Heart right ventricle (tissue), 16 donors: ENCODE measurements around the gene ADGRA1. TPM values are rescaled to one million over a fixed set of nuclear protein-coding genes. Genes with fewer than 3 reads are reported as not detected.

Source experiments
- ATAC-seq, 8 donors: fragments of 200-7000 bp; cut with Tn5 transposase; one replicate each; pipeline ENCODE4 v1.9.1; 2020; ENCODE audit warnings: mild to moderate bottlenecking in 8 of 8, moderate library complexity in 8 of 8, moderate number of reproducible peaks in 1 of 8
- DNase-seq, 2 donors: peaks; one replicate each; pipeline ENCODE4 v3.0.0-alpha.2; 2020
- H3K27ac ChIP-seq, 10 donors: fragments of 200-600 bp; sonication (generic) in 2 of 10; one replicate each; pipeline versions ENCODE4 v1.5.0 to v1.8.0; 2020 to 2022; ENCODE audit warnings: mild to moderate bottlenecking in 3 of 10
- H3K27me3 ChIP-seq, 7 donors: fragments of 200-600 bp; one replicate each; pipeline ENCODE4 v1.8.0; 2021 to 2022; ENCODE audit warnings: mild to moderate bottlenecking in 2 of 7
- H3K36me3 ChIP-seq, 9 donors: fragments of 200-600 bp; sonication (generic) in 1 of 9; one replicate each; pipeline versions ENCODE4 v1.5.0 to v1.8.0; 2020 to 2022; ENCODE audit warnings: mild to moderate bottlenecking in 2 of 9
- H3K4me1 ChIP-seq, 9 donors: fragments of 200-600 bp; sonication (generic) in 1 of 9; one replicate each; pipeline versions ENCODE4 v1.5.0 to v1.8.0; 2020 to 2022; ENCODE audit warnings: mild to moderate bottlenecking in 4 of 9
- H3K4me3 ChIP-seq, 10 donors: fragments of 200-600 bp; sonication (generic) in 2 of 10; one replicate each; pipeline versions ENCODE4 v1.5.0 to v1.8.0; 2020 to 2022; ENCODE audit warnings: mild to moderate bottlenecking in 7 of 10, moderate library complexity in 2 of 10
- H3K9me3 ChIP-seq, 11 donors: fragments of 200-600 bp in 10 of 11; sonication (generic) in 2 of 11; one replicate each; pipeline versions ENCODE4 v1.5.0 to v1.8.0; 2013 to 2022; ENCODE audit warnings: mild to moderate bottlenecking in 2 of 11, control low read depth in 1 of 11, moderate library complexity in 1 of 11
- CTCF ChIP-seq, 9 donors: fragments of 200-600 bp; sonication (generic) in 2 of 9; IDR thresholded peaks; one replicate each; pipeline versions ENCODE4 v1.5.0 to v1.8.0; 2021 to 2022; ENCODE audit warnings: antibody characterized with exemption in 9 of 9, mild to moderate bottlenecking in 5 of 9, moderate library complexity in 1 of 9
- WGBS, 2 donors: extraction: QIAGEN DNeasy Blood & Tissue Kit; methylation state at CpG; one replicate each; pipeline ENCODE4 v1.1.7; 2013; ENCODE audit warnings: inconsistent platforms in 1 of 2; 5-methylcytosine and 5-hydroxymethylcytosine counted together
- intact Hi-C, 10 donors: fragments of 100-400 bp; cut with DNase I; formaldehyde crosslinking; loops; one replicate each; pipeline versions ENCODE4 v1.11.1 to v1.14.2; 2022
- polyA plus RNA-seq, 2 donors: library from polyadenylated mRNA; stranded (reverse); fragments of 200-250 nt; gene quantifications; one replicate each; pipeline ENCODE4 v1.2.3, GENCODE V29; 2013
- total RNA-seq, 10 donors: library from RNA; stranded (reverse); fragmentation: NEBNext Ultra II Directional in 3 of 10; extraction: Animal tissue kit (Norgen Biotek cat#: 25700) in 3 of 10; gene quantifications; one replicate each; pipeline versions ENCODE4 v1.2.1 to v1.2.4, GENCODE V29; 2021 to 2023
- donor health status: Arrhythmogenic right ventricular cardiomyopathy.
- donor health status: ischemic (EF 13 %, LVEDD 7.1; RV severe dilation, severe dysfunction).
- donor health status: healthy with polysubstance abuse.
- donor health status: DM: no; HTN: yes; CAD: no.
- donor health status: DM: no; HTN: no; CAD: no.
- donor health status: ischemic (EF 25% LVEDD 6.9; RV normal size, moderate dysfunction).
- donor health status: ischemic (EF 25% LVEDD 5.7; RV mildly dilated, moderate dysfunction).
- donor health status: healthy.
- donor health status: DM: yes; HTN: yes; CAD: no.
- donor health status: Ischemic cardiomyopathy.
- donor health status: ischemic (EF 35%, LVEDD 5.7; RV mildly dilated, moderate dysfunction).
- donor health status: nonischemic (EF 11% LVEDD 7.7; RV severe dilation, severe dysfunction).
- donor health status: DM: yes; HTN: yes; CAD: no.
- donor health status: PGD.
- donor health status: ischemic (EF 29% LVEDD 5.4; RV normal size, mild dysfunction).
- donor health status: nonischemic (EF 23%, LVEDD 6.1; RV moderate dilation, normal function).

ADGRA1 gene
- total and polyA plus RNA-seq, 12 donors = under 0.01 to 0.21 (median 0.11) TPM; not detected in 6

DNA sequence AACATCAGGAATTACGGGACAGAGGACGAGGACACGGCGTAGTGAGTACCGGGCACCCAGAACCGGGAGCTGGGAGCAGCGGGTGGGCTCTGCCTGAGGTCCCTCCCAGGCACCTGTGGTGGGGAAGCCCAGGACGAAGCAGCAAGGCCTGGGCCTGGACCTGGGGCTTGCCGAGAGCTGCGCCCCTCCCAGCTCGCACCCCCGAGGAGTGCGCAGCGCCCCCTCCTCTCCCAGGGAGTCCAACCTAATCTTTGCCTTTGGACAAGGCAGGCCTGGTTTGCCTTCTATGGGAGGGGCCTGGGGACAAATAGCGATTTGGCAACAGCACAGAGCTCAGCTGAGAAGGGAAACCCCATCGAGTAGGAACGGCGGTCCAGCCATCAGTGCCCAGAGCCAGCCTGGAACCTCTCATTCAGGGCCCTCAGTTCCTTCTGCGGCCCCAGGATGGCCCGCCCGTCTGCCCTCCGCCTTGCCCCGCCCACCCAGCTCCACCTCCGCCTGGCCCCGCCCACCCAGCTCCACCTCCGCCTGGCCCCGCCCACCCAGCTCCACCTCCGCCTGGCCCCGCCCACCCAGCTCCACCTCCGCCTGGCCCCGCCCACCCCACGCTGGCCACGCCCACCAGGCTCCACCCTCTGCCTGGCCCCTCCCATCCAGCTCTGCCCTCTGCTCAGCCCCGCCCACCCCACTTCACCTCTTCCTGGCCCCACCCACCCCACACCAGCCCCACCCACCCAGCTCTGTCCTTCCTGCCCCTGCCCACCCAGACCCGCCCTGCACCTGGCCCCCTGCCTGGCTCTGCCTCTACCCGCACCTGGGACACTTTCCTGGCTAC lies 39.8 kb downstream of the ADGRA1 start:
- TF ChIP-seq CTCF (IDR thresholded peaks at IDR 0.05) = no peak
- H3K4me1 ChIP-seq = peaks cover 0 to 6% (median 0%) of the 10 kb centered on the region in 9 donors
- no peaks in the 10 kb centered on the region for H3K9me3 ChIP-seq
- no peak for DNase-seq
- 82 to 89% methylated on average over 32 to 36 of the region's 36 CpGs for WGBS, 2 donors
- no peak overlapping the region for H3K4me3 ChIP-seq
- no peaks in the 10 kb centered on the region for H3K36me3 ChIP-seq
- intact Hi-C loops = loop anchor here in 5 of 10 donors (10.0 kb wide), 4 partner anchors 183 to 443 kb away; partner anchors contain the start of gene CFAP46 (in 1 of the 5)
- H3K27me3 ChIP-seq = peaks cover 0 to 44% (median 30%) of the 10 kb centered on the region in 7 donors
- no peak for ATAC-seq
- H3K27ac ChIP-seq = no peak overlapping the region

GRCh38 chr10:133128126-133129070 lies 40.7 kb downstream of the ADGRA1 start:
- DNase-seq (no peak), ATAC-seq (no peak)
- intact Hi-C loops = loop anchor here in 5 of 10 donors (10.0 kb wide), 4 partner anchors 184 to 444 kb away; partner anchors contain the start of gene CFAP46 (in 1 of the 5)
- Histone ChIP-seq H3K27ac (no peak overlapping the region), H3K4me3 (no peak overlapping the region), H3K36me3 (no peaks in the 10 kb centered on the region), H3K4me1 (peaks cover 0 to 6% (median 0%) of the 10 kb centered on the region in 9 donors), H3K27me3 (peaks cover 0 to 37% (median 28%) of the 10 kb centered on the region in 7 donors), H3K9me3 (no peaks in the 10 kb centered on the region)
- 96 to 97% methylated on average over 79 to 83 of the region's 83 CpGs for WGBS, 2 donors
- no peak for TF ChIP-seq CTCF (IDR thresholded peaks at IDR 0.05)

DNA sequence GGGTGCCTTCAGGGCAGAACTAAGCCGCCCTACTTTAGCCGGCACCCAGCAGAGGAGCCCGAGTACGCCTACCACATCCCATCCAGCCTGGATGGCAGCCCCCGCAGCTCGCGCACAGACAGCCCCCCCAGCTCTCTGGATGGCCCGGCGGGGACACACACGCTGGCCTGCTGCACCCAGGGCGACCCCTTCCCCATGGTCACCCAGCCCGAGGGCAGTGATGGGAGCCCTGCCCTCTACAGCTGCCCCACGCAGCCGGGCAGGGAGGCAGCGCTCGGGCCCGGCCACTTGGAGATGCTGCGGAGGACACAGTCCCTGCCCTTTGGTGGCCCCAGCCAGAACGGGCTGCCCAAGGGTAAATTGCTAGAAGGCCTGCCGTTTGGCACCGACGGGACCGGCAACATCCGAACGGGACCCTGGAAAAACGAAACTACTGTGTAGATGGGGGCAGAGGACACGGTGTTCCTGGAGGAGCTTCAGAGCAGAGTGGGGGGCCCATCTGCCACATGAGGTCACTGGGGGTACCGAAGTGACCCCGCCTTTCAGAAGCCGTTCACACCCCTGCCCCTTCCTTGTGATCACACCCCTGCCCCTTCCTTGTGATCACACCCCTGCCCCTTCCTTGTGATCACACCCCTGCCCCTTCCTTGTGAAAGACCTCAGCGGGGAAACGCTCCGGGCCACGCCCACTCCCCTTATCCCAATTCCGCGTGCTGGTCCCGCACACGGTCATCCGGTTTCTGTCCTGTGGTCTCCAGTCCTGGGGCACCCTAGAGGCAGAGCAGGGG lies 41.5 kb downstream of the ADGRA1 start:
- no peak overlapping the region for H3K27ac ChIP-seq
- no peak overlapping the region for H3K4me3 ChIP-seq
- no peaks in the 10 kb centered on the region for H3K9me3 ChIP-seq
- DNase-seq (no peak), ATAC-seq (no peak)
- intact Hi-C loops = loop anchor here in 5 of 10 donors (10.0 kb wide), 4 partner anchors 184 to 444 kb away; partner anchors contain the start of gene CFAP46 (in 1 of the 5)
- 79 to 85% methylated on average over 39 of the region's 39 CpGs for WGBS, 2 donors
- no peaks in the 10 kb centered on the region for H3K36me3 ChIP-seq
- H3K27me3 ChIP-seq = peaks cover 0 to 29% (median 23%) of the 10 kb centered on the region in 7 donors
- TF ChIP-seq CTCF (IDR thresholded peaks at IDR 0.05) = no peak
- H3K4me1 ChIP-seq = peaks cover 0 to 6% (median 0%) of the 10 kb centered on the region in 9 donors
